Hematopoietic multipotent progenitor cell (in vitro differentiated cells): ENCODE data around the gene ZNF821. TPM values are rescaled to one million over a fixed set of nuclear protein-coding genes. Genes with fewer than 3 reads are reported as not detected.
"Not testable (repeated sequence)": the region's sequence is repeated elsewhere in the genome, so short reads cannot be mapped to it uniquely, and the experiment has no call there.

Source experiments
- DNase-seq, 3 donors: peaks; one replicate each; pipeline ENCODE4 v3.0.0-alpha.2; 2011 to 2015; ENCODE audit warnings: low read depth in 2 of 3, low spot score in 2 of 3
- total RNA-seq: library from RNA; depleted of rRNA; stranded (reverse); fragments of >200 nt; gene quantifications from one replicate; pipeline ENCODE4 v1.2.3, GENCODE V29; 2012

The ZNF821 gene
- 10.2 TPM for total RNA-seq

- peak; percentile 52 to 84 (median 82) for DNase-seq
Measured at GRCh38 chr16:71883849-71884638, at the start of gene ZNF821. TSS of gene ZNF821 (minus strand) at chr16:71884182. CDS start at chr16:71879946, 4,236 bp downstream.

GRCh38 chr16:71933017-71933416 lies 49.0 kb upstream of the ZNF821 start:
- DNase-seq, result no peak

GRCh38 chr16:71931599-71931998 lies 47.6 kb upstream of the ZNF821 start:
- DNase-seq, result no peak

GRCh38 chr16:71931001-71931400 lies 47.0 kb upstream of the ZNF821 start:
- DNase-seq, result no peak

- no peak for DNase-seq
Measured at GRCh38 chr16:71930013-71930563, 46.1 kb upstream of the ZNF821 start.

- no peak for DNase-seq
Measured at GRCh38 chr16:71929048-71929447, 45.1 kb upstream of the ZNF821 start.

- no peak for DNase-seq
Measured at GRCh38 chr16:71927787-71928186, 43.8 kb upstream of the ZNF821 start.

- DNase-seq, result no peak
Measured at GRCh38 chr16:71927383-71927782, 43.4 kb upstream of the ZNF821 start.

GRCh38 chr16:71924710-71925109 lies 40.7 kb upstream of the ZNF821 start:
- no peak for DNase-seq

- no peak for DNase-seq
Measured at GRCh38 chr16:71923941-71924690, 40.1 kb upstream of the ZNF821 start.

- no peak for DNase-seq
Measured at GRCh38 chr16:71920658-71921057, 36.7 kb upstream of the ZNF821 start.

GRCh38 chr16:71919035-71919434 lies 35.1 kb upstream of the ZNF821 start:
- no peak for DNase-seq

GRCh38 chr16:71917900-71918299 lies 33.9 kb upstream of the ZNF821 start:
- DNase-seq, result no peak

- DNase-seq, result no peak
Measured at GRCh38 chr16:71916397-71916920, 32.5 kb upstream of the ZNF821 start.

GRCh38 chr16:71915350-71915749 lies 31.4 kb upstream of the ZNF821 start:
- no peak for DNase-seq

- DNase-seq, result no peak
Measured at GRCh38 chr16:71914802-71915201, 30.8 kb upstream of the ZNF821 start.

GRCh38 chr16:71912534-71913275 lies 28.7 kb upstream of the ZNF821 start:
- DNase-seq, result no peak

- DNase-seq, result no peak
Measured at GRCh38 chr16:71911121-71911520, 27.1 kb upstream of the ZNF821 start.

GRCh38 chr16:71905765-71906164 lies 21.8 kb upstream of the ZNF821 start:
- DNase-seq, result not testable (repeated sequence)

- no peak for DNase-seq
Measured at GRCh38 chr16:71904239-71904638, 20.3 kb upstream of the ZNF821 start.

- DNase-seq, result no peak
Measured at GRCh38 chr16:71903608-71904007, 19.6 kb upstream of the ZNF821 start.
